Measurements from ENCODE around the gene PDGFRA.
"Not testable (repeated sequence)": the region's sequence is repeated elsewhere in the genome, so short reads cannot be mapped to it uniquely, and the experiment has no call there.

Gene PDGFRA

GRCh38 chr4:54233277-54233696 is 4.2 kb downstream of the PDGFRA start:
- H3K27ac ChIP-seq, result no peak overlapping the region
- H3K4me2 ChIP-seq (ENCODE audit: low read length), result peak overlapping the region; percentile 72
- H3K79me2 ChIP-seq, result no peaks in the 10 kb centered on the region
- H3K4me3 ChIP-seq (ENCODE audit: low read depth, low read length), result peak overlapping the region; percentile 31
- H2AFZ ChIP-seq, result peak overlapping the region; percentile 64
- H3K9me3 ChIP-seq (ENCODE audit: control insufficient read depth, low read length), result no peaks in the 10 kb centered on the region
- no peaks in the 10 kb centered on the region for H3K36me3 ChIP-seq (ENCODE audit: control insufficient read depth, insufficient read depth, low read length)
- H3K4me1 ChIP-seq, result no peaks in the 10 kb centered on the region
- H3K9ac ChIP-seq, result no peak overlapping the region
- TF ChIP-seq CTCF (IDR thresholded peaks at IDR 0.05), result peak; percentile 57
- peaks cover 14% of the 10 kb centered on the region for H3K27me3 ChIP-seq (ENCODE audit: control insufficient read depth, insufficient read depth, low read length)

GRCh38 chr4:54233697-54234496 is 4.8 kb downstream of the PDGFRA start:
- no peak overlapping the region for H3K27ac ChIP-seq
- peak overlapping the region; percentile 64 for H2AFZ ChIP-seq
- peaks cover 14% of the 10 kb centered on the region for H3K27me3 ChIP-seq (ENCODE audit: control insufficient read depth, insufficient read depth, low read length)
- peak overlapping the region; percentile 72 for H3K4me2 ChIP-seq (ENCODE audit: low read length)
- no peaks in the 10 kb centered on the region for H3K4me1 ChIP-seq
- H3K4me3 ChIP-seq (ENCODE audit: low read depth, low read length), result peak overlapping the region; percentile 3
- H3K9me3 ChIP-seq (ENCODE audit: control insufficient read depth, low read length), result no peaks in the 10 kb centered on the region
- H3K9ac ChIP-seq, result no peak overlapping the region
- no peaks in the 10 kb centered on the region for H3K79me2 ChIP-seq
- H3K36me3 ChIP-seq (ENCODE audit: control insufficient read depth, insufficient read depth, low read length), result no peaks in the 10 kb centered on the region
- TF ChIP-seq CTCF (IDR thresholded peaks at IDR 0.05), result peak; percentile 79

- Histone ChIP-seq H2AFZ (no peak overlapping the region), H3K27me3 (ENCODE audit: control insufficient read depth, insufficient read depth, low read length) (peaks cover 12% of the 10 kb centered on the region), H3K4me2 (ENCODE audit: low read length) (no peak overlapping the region), H3K4me3 (ENCODE audit: low read depth, low read length) (peak overlapping the region; percentile 3), H3K36me3 (ENCODE audit: control insufficient read depth, insufficient read depth, low read length) (no peaks in the 10 kb centered on the region), H3K9ac (no peak overlapping the region), H3K4me1 (no peaks in the 10 kb centered on the region), H3K9me3 (ENCODE audit: control insufficient read depth, low read length) (no peaks in the 10 kb centered on the region), H3K27ac (no peak overlapping the region), H3K79me2 (no peaks in the 10 kb centered on the region)
- no peak for TF ChIP-seq CTCF (IDR thresholded peaks at IDR 0.05)
These were observed 5.6 kb downstream of the PDGFRA start for GRCh38 chr4:54234497-54235205.

GRCh38 chr4:54236316-54236715 is 7.2 kb downstream of the PDGFRA start:
- H2AFZ ChIP-seq; H3K4me3 ChIP-seq (ENCODE audit: low read depth, low read length); H3K27me3 ChIP-seq (ENCODE audit: control insufficient read depth, insufficient read depth, low read length); H3K27ac ChIP-seq; H3K36me3 ChIP-seq (ENCODE audit: control insufficient read depth, insufficient read depth, low read length); H3K4me2 ChIP-seq (ENCODE audit: low read length); H3K79me2 ChIP-seq; H3K9ac ChIP-seq; H3K9me3 ChIP-seq (ENCODE audit: control insufficient read depth, low read length); H3K4me1 ChIP-seq: not testable (repeated sequence)

GRCh38 chr4:54237770-54238169 is 8.7 kb downstream of the PDGFRA start:
- H3K27ac ChIP-seq, result no peak overlapping the region
- no peaks in the 10 kb centered on the region for H3K36me3 ChIP-seq (ENCODE audit: control insufficient read depth, insufficient read depth, low read length)
- TF ChIP-seq CTCF (IDR thresholded peaks at IDR 0.05), result no peak
- no peak overlapping the region for H3K4me3 ChIP-seq (ENCODE audit: low read depth, low read length)
- no peaks in the 10 kb centered on the region for H3K79me2 ChIP-seq
- H3K9ac ChIP-seq, result no peak overlapping the region
- no peak overlapping the region for H3K4me2 ChIP-seq (ENCODE audit: low read length)
- H2AFZ ChIP-seq, result no peak overlapping the region
- H3K4me1 ChIP-seq, result no peaks in the 10 kb centered on the region
- no peaks in the 10 kb centered on the region for H3K27me3 ChIP-seq (ENCODE audit: control insufficient read depth, insufficient read depth, low read length)
- H3K9me3 ChIP-seq (ENCODE audit: control insufficient read depth, low read length), result no peaks in the 10 kb centered on the region

Data from parathyroid adenoma (tissue), 2 donors.